ENCODE measurements around the gene DNAI4. TPM values are rescaled to one million over a fixed set of nuclear protein-coding genes. Genes with fewer than 3 reads are reported as not detected.
A peak's percentile ranks its signal among the peaks of the same experiment; 100 is the strongest.

The DNAI4 gene
- total and polyA plus RNA-seq, 12 donors: 0.44 to 24.5 (median 13.5) TPM

DNA sequence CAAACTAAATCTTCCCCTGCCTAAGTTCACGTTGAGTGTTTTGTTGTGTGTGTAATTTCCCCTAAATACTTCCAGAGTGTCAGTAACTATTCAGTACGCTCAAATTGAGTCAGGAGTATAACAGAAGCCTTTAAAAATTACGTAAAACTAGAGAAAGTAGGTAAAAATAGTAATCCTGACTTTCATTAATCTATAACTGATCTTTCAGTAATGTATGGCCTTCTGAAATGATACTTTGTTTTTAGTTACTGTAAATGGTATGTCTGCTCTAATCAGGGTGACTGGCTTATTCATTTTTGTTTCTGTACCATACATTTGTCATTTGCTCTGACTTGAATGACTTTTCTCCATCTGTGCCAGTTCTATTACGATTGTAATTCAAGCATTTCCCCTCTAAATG lies 29.6 kb upstream of the DNAI4 start:
- no peak overlapping the region for H3K4me3 ChIP-seq
- intact Hi-C loops (cut with DNase I): no loop called here
- 86 to 90% methylated on average over 4 of the region's 4 CpGs for WGBS, 2 donors

DNA sequence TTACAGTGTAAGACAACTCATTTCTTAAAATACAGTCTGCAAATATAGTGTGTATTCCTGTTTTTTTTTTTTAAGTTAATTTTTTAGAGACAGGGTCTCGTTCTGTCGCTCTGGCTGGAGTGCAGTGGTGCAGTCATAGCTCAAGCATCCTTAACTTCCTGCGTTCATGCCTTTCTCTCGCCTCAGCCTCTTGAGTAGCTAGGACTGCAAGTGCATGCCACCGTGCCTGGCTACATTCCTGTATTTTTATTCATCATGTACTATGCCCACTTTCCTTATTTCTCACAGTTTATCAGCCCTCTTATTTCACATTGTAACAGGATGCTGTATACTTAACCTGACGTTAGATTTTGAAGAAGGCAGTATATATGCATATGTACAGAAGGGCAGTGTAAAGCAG lies 26.9 kb upstream of the DNAI4 start:
- H3K27me3 ChIP-seq: no peaks in the 10 kb centered on the region
- H3K4me1 ChIP-seq: peaks cover 0 to 29% (median 11%) of the 10 kb centered on the region in 9 donors
- H3K9me3 ChIP-seq: no peaks in the 10 kb centered on the region
- intact Hi-C loops (cut with DNase I): no loop called here
- TF ChIP-seq, protein P1, sequence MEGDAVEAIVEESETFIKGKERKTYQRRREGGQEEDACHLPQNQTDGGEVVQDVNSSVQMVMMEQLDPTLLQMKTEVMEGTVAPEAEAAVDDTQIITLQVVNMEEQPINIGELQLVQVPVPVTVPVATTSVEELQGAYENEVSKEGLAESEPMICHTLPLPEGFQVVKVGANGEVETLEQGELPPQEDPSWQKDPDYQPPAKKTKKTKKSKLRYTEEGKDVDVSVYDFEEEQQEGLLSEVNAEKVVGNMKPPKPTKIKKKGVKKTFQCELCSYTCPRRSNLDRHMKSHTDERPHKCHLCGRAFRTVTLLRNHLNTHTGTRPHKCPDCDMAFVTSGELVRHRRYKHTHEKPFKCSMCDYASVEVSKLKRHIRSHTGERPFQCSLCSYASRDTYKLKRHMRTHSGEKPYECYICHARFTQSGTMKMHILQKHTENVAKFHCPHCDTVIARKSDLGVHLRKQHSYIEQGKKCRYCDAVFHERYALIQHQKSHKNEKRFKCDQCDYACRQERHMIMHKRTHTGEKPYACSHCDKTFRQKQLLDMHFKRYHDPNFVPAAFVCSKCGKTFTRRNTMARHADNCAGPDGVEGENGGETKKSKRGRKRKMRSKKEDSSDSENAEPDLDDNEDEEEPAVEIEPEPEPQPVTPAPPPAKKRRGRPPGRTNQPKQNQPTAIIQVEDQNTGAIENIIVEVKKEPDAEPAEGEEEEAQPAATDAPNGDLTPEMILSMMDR (IDR thresholded peaks at IDR 0.05): no peak
- DNase-seq (no peak), ATAC-seq (no peak)
- H3K27ac ChIP-seq: no peak overlapping the region
- H3K36me3 ChIP-seq: peaks cover 0 to 100% (median 27%) of the 10 kb centered on the region in 9 donors
- WGBS, 2 donors: 91 to 92% methylated on average over 6 of the region's 6 CpGs
- H3K4me3 ChIP-seq: no peak overlapping the region

More for the DNA sequence above, 29.6 kb upstream of the DNAI4 start:
- DNase-seq: no peak
- TF ChIP-seq, protein P1 (IDR thresholded peaks at IDR 0.05): no peak
- H3K36me3 ChIP-seq: peaks cover 0 to 100% (median 38%) of the 10 kb centered on the region in 9 donors
- ATAC-seq: no peak
- H3K27me3 ChIP-seq: no peaks in the 10 kb centered on the region
- H3K4me1 ChIP-seq: peaks cover 0 to 10% (median 4%) of the 10 kb centered on the region in 9 donors
- no peak overlapping the region for H3K27ac ChIP-seq
- no peaks in the 10 kb centered on the region for H3K9me3 ChIP-seq

DNA sequence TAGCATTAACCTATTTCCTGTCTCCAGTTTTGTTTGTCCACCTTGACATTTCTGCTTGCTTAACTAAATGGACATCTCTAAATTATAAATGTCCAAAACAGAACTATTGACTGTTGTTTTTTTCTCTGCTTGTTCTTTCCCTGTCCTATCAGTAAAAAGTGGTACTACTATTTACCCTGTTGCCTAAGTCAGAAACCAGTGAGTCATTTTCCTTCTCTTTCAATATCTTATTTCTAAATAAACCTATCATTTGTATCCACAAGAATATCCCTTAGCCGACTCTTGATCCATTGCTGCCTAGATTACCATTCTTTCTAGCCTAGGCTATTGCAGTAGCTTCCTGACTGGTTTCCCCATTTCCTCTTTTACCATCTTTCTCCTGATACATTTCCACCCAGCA lies 22.6 kb upstream of the DNAI4 start:
- peak overlapping the region in 1 of 10 donors; percentile 3 for H3K27ac ChIP-seq
- H3K27me3 ChIP-seq: no peaks in the 10 kb centered on the region
- H3K4me1 ChIP-seq: peaks cover 0 to 50% (median 33%) of the 10 kb centered on the region in 9 donors
- no peak for ATAC-seq
- no peak overlapping the region for H3K4me3 ChIP-seq
- TF ChIP-seq, protein P1 (IDR thresholded peaks at IDR 0.05): no peak
- intact Hi-C loops (cut with DNase I): no loop called here
- peaks cover 0 to 83% (median 19%) of the 10 kb centered on the region in 9 donors for H3K36me3 ChIP-seq
- no peaks in the 10 kb centered on the region for H3K9me3 ChIP-seq
- no peak for DNase-seq
- WGBS, 2 donors: 74 to 90% methylated on average over 1 of the region's 1 CpG

DNA sequence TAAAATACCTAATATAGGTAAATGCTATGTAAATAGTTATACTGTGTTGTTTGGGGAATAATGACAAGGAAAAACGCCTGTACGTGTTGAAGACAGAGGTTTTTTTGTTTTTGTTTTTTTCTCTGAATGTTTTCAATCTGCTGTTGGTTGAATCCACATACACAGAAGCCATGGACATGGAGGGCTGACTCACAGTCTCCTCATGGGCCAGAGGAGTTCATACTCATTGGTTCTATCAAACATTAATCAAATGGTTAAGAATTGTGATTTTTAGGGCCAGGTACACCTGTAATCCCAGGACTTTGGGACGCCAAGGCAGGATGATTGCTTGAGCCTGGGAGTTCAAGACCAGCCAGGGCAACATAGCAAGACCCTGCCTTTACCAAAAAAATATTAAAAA lies 20.7 kb upstream of the DNAI4 start:
- intact Hi-C loops (cut with DNase I): no loop called here
- 94 to 97% methylated on average over 3 of the region's 3 CpGs for WGBS, 2 donors
- H3K36me3 ChIP-seq: peaks cover 0 to 82% (median 9%) of the 10 kb centered on the region in 9 donors
- H3K27ac ChIP-seq: no peak overlapping the region
- no peaks in the 10 kb centered on the region for H3K9me3 ChIP-seq
- H3K4me3 ChIP-seq: no peak overlapping the region
- no peaks in the 10 kb centered on the region for H3K27me3 ChIP-seq
- peaks cover 0 to 56% (median 33%) of the 10 kb centered on the region in 9 donors for H3K4me1 ChIP-seq
- no peak for ATAC-seq
- TF ChIP-seq, protein P1 (IDR thresholded peaks at IDR 0.05): no peak
- no peak for DNase-seq
